Measurements from ENCODE around the gene GABRB3.

The GABRB3 gene

DNA sequence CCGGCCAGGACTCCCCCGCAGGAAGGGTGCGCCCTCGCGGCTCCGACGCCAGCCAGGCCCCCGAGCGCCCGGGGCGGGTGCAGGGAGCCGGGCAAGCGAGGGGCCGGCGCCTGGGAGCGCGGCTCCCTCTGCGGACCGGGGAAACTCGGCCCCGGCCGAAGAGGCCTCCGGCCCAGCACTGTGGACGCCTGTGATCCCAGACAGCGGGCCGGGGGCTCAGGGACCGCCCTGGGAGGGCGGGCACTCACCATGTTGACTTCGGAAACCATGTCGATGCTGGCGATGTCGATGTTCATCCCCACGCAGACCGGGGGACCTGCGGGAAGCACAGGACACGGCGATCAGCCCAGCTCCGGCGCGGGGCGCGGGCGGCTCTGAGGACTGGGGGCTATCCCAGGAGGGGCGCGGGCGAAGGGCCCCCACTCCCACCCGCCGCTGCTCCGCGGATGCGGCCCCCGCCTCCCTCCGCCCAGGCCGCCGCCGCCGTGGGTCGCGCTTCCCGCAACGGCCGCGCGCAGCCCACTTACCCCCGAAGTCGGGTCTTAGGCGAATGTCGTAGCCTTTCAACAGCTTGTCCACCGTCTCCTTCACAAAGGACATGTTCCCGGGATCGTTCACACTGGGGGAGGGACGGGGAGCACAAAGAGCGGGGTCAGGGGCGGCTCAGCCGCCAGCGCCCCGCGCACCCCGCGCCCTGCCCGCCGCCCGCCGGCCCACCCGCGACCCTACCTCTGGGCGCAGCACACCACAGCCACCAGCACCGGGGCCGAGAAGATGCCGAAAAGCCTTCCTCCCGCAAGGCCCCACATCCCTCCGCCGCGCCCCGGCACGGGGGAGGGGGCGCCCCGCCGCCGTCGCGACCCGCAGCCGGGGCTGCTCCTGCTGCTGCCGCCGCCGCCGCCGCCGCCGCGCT is at the start of gene GABRB3:
GABRB3 (minus strand) TSS at position 913 of the 913 bp plus-strand sequence.
- FAIRE-seq (no peak), DNase-seq (ENCODE audit: extremely low spot score, insufficient read length, low read depth) (no peak)

DNA sequence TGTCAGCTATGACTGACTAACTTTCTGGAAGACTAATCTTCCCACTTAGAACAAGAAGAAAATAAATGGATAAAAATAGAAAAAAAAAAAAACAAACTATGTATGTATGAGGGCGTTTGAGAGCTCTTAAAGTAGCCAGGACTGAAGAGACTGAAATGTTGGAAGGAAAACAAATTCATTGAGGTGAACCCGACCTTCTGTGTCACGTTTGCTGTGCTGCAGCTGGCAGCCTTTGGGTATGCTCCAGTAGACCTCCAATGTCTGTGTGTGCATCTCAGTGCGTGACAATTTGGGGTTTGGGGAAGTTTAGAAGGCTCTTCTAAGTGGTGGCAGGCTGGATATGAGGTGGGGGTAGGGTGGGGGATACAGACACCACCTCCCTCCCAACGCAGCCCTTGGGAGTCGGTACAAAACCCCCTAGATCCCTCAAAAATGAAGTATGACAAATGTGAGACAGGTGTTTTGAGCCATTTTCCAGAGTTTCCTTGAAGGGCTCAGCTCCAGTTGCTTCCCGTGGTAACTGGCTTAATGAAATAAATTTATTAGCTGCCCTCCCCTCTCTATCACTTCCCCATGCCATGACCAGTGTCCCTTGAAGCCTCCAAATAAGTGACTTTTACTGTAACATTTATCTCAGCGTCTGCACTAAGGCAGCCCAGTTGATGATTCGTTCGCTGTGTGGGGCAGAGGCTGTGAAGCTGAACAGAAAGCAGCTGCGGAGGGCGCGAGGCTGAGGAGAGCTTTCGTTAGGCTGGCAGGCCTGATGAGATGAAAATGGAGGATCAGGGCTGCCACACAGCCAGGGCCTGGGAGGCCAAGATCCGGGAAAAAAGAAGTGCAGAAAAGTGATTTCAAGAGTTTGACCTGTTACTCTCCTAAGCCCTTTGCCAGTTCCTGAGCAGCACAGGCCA is 34.9 kb upstream of the GABRB3 start:
- DNase-seq (ENCODE audit: extremely low spot score, insufficient read length, low read depth): no peak
- no peak for FAIRE-seq

GRCh38 chr15:26806574-26806973 is 33.7 kb upstream of the GABRB3 start:
- no peak for FAIRE-seq
- DNase-seq (ENCODE audit: extremely low spot score, insufficient read length, low read depth): no peak

DNA sequence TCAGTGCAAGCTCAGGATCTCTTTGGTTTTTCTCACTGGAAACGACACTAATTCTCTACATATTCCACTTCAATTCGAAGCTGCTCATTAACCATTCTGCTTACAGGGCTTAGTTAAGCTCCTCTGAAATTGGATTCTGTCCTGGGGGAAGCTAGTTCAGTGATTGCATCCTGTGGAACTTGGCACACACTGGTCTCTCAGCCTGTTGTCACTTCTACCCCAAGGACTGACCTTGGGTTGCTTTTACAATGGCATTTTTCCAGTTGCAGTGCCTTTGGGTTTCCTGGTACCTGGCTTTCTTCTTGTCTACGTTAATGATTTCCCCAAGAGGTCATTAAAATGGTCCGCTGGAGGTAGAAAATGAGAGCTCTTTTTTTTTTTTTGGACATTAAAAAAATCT is 33.3 kb upstream of the GABRB3 start:
- FAIRE-seq: no peak
- no peak for DNase-seq (ENCODE audit: extremely low spot score, insufficient read length, low read depth)

- DNase-seq (ENCODE audit: extremely low spot score, insufficient read length, low read depth) (no peak), FAIRE-seq (no peak)
These were observed 32.6 kb upstream of the GABRB3 start for GRCh38 chr15:26805470-26805869.

GRCh38 chr15:26804063-26804804 is 31.4 kb upstream of the GABRB3 start:
- FAIRE-seq (no peak), DNase-seq (ENCODE audit: extremely low spot score, insufficient read length, low read depth) (no peak)

DNA sequence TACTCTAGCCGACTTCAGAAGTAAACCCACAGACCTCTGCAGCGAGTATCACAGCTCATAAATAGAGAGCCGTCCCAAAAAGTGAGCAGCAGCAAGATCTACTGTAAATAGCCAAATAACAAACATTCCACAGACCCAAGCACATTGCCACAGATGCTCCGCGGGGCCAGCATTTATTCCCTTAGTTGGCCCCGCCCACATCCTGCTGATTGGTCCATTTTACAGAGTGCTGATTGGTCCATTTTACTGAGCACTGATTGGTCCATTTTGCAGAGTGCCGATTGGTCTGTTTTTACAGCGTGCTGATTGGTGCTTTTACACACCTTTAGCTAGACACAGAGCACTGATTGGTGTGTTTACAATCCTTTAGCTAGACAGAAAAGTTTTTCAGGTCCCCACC is 17.3 kb upstream of the GABRB3 start:
- DNase-seq (ENCODE audit: extremely low spot score, insufficient read length, low read depth): no peak
- FAIRE-seq: no peak

DNA sequence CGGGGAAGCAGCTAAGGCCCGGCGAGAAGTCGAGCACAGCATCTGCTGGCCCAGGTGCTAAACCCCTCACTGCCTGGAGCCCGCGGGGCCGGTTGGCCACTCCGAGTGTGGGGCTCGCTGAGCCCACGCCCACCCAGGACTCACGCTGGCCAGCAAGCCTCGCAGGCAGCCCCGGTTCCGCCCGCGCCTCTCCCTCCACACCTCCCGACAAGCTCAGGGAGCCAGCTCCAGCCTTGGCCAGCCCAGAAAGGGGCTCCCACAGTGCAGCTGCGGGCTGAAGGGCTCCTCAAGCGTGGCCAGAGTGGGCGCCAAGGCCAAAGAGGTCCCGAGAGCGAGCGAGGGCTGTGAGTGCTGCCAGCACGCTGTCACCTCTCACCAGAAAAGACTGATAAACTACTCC is 8.9 kb upstream of the GABRB3 start:
- no peak for FAIRE-seq

GRCh38 chr15:26773917-26774316 is 1.1 kb upstream of the GABRB3 start:
- no peak for DNase-seq (ENCODE audit: extremely low spot score, insufficient read length, low read depth)

More for the DNA sequence above, 8.9 kb upstream of the GABRB3 start:
- DNase-seq (ENCODE audit: extremely low spot score, insufficient read length, low read depth): no peak

GRCh38 chr15:26773067-26773877 is 406 bp upstream of the GABRB3 start:
- DNase-seq (ENCODE audit: extremely low spot score, insufficient read length, low read depth) (no peak), FAIRE-seq (no peak)

More at GRCh38 chr15:26773917-26774316, 1.1 kb upstream of the GABRB3 start:
- FAIRE-seq: no peak

DNA sequence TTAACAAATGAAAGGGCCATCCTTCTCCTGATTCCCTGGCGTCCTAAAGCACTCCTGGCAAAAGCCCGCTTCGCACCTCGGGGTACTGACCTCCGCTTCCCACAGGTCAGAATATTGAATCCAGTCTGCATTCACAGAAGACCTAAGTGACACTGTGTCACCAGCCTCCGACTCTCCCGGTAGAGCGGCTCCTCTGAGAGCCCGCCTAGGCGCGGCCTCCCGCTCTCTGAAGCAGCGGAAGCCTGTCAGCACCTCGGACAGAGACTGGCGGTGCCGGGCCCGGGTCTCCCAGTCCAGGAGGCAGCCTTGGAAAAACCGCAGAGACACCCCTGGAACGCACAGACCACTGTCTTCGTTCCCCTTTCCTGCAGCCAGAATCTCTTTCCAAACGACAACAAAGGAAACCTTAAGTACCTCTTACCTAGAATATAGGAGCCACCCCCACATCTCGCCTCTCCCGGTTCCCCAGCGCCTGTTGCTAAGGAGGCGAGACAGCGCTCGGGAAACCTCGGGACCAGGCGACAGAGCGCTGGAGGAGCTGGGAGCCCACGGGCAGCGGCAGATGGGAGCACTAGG is 1.2 kb downstream of the GABRB3 start:
- no peak for DNase-seq (ENCODE audit: extremely low spot score, insufficient read length, low read depth)
- FAIRE-seq: no peak

GRCh38 chr15:26771168-26771567 is 1.7 kb downstream of the GABRB3 start:
- DNase-seq (ENCODE audit: extremely low spot score, insufficient read length, low read depth): no peak
- no peak for FAIRE-seq

GRCh38 chr15:26767169-26767670 is 5.6 kb downstream of the GABRB3 start:
- DNase-seq (ENCODE audit: extremely low spot score, insufficient read length, low read depth) (no peak), FAIRE-seq (no peak)

GRCh38 chr15:26766262-26766661 is 6.6 kb downstream of the GABRB3 start:
- FAIRE-seq (no peak), DNase-seq (ENCODE audit: extremely low spot score, insufficient read length, low read depth) (no peak)

- FAIRE-seq: no peak
- no peak for DNase-seq (ENCODE audit: extremely low spot score, insufficient read length, low read depth)
These were observed 12.9 kb downstream of the GABRB3 start for GRCh38 chr15:26759986-26760385.

- DNase-seq (ENCODE audit: extremely low spot score, insufficient read length, low read depth) (no peak), FAIRE-seq (no peak)
These were observed 14.8 kb downstream of the GABRB3 start for GRCh38 chr15:26758079-26758478.

GRCh38 chr15:26757141-26757540 is 15.7 kb downstream of the GABRB3 start:
- no peak for DNase-seq (ENCODE audit: extremely low spot score, insufficient read length, low read depth)
- no peak for FAIRE-seq

DNA sequence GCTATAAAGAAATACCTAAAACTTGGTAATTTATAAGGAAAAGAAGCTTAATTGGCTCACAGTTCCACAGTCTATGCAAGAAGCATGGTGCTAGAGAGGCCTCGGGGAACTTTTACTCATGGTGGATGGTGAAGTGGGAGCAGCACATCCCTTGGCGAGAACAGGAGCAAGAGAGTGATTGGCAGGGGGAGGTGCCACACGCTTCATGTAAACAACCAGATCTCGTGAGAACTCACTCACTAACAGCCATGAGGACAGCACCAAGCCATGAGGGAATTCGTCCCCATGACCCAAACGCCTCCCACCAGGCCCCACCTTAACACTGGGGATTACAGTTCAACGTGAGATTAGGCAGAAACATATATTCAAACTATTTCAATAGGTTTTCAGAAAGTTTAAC is 28.0 kb downstream of the GABRB3 start:
- no peak for DNase-seq (ENCODE audit: extremely low spot score, insufficient read length, low read depth)
- FAIRE-seq: no peak

DNA sequence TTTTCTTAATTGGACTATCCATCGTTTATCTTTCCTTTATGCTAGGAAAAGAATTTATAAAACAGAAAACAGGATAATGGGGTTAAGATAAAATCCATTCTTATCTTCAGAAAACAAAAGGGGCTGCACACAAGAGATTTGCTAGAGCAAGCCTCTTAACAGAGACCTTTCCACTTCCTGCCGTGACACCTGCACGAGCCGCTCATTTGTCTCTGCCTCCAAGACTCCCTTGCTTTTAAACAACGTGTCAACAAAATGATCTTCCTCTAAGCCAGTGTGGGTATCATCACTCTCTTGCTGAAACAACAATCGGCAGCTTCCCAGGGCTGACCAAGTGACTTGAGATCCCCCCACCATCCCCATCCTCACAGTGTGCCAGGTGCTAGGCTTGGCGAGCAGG is 33.1 kb downstream of the GABRB3 start:
- DNase-seq (ENCODE audit: extremely low spot score, insufficient read length, low read depth): no peak
- no peak for FAIRE-seq
